T47D (cell line): ENCODE measurements around the gene GCNT1.

Source experiments
- DNase-seq, 2 experiments: peaks; one replicate each; pipeline versions ENCODE4 v3.0.0 to v3.0.0-alpha.2; 2011 to 2012; ENCODE audit warnings: low read depth in 1 of 2, low spot score in 1 of 2
- JUND ChIP-seq: IDR thresholded peaks from 2 replicates; pipeline ENCODE4 v1.6.1; 2012; ENCODE audit warnings: low read depth
- in situ Hi-C: cut with HindIII; loops from 2 replicates; pipeline ENCODE4 v1.10.0; 2016; ENCODE audit warnings: low sequenced_read_pairs, low pct_unique_long_range_greater_than_20kb

Gene GCNT1

GRCh38 chr9:76451234-76451633 is 7.7 kb upstream of the GCNT1 start:
- DNase-seq: no peak

DNA sequence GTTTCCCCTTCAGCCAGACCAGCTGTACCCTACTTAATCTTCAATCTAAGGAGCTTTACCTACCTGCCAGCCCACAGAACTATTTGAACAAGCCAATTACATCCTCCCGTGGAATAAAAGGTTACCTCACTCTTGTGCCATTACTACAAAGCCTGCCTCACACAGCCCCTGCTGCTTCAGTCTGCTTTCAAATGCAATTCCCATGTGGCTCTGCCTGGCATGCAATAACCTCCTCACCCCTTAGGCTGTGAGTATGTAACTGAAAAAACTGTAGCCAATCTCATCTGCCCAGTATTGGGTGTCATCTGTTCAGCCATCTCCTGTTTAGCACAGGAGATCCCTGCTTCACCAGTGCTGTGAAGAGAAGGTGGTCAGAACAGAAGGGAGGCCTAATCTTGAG is 6.1 kb upstream of the GCNT1 start:
- in situ Hi-C loops: no loop called here
- no peak for TF ChIP-seq JUND
- no peak for DNase-seq

More at GRCh38 chr9:76451234-76451633, 7.7 kb upstream of the GCNT1 start:
- no peak for TF ChIP-seq JUND
- in situ Hi-C loops: no loop called here

DNA sequence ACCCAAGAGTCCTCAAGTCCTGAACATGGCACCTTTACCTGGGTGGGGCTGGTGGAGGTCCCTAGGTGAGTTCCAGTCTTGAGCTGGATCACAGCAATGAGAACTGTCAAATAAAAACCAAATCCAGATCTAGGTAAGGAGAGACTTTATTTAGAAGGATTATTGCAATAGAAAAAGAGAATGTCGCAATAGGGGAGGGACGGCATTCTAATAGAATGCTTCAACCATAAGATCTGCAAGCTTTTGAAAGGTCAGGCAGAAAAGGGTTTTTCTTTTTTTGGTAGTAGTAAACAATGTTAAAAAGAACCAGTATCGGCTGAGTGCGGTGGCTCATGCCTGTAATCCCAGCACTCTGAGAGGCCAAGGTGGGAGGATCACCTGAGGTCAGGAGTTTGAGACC is 5.2 kb upstream of the GCNT1 start:
- in situ Hi-C loops: no loop called here
- no peak for DNase-seq
- no peak for TF ChIP-seq JUND

- no peak for TF ChIP-seq JUND
- in situ Hi-C loops: no loop called here
- no peak for DNase-seq
These were observed 4.7 kb upstream of the GCNT1 start for GRCh38 chr9:76454311-76454710.

DNA sequence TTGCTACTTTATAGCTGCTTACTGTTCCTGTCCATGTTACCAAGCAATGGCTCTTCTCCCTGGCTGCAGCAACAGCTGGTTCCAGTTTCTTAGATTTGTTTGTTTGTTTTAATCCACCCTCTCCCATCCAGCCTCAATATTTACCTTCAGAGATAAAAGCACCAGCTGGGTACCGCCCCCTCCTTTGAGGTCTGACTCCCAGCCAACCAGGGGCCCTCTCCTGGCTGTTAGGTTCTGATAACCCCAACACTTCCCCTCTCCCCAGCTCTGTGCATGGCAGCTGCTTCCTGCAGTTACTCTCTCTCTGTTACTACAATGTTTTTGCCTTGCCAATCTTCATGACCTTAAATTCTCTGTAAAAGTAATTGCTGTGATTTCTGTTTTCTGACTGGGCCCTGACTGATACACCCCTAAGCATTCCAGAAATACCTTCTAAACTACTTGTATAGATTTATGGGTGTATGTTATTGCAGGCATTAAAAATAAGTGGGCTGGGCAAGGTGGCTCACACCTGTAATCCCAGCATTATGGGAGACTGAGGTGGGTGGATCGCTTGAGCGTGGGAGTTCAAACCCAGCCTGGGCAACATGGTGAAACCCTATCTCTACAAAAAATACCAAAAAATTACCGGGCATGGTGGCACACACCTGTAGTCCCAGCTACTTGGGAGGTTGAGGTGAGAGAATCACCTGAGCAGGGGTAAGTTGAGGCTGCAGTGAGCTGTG is 2.6 kb upstream of the GCNT1 start:
- in situ Hi-C loops: no loop called here
- no peak for TF ChIP-seq JUND
- no peak for DNase-seq

DNA sequence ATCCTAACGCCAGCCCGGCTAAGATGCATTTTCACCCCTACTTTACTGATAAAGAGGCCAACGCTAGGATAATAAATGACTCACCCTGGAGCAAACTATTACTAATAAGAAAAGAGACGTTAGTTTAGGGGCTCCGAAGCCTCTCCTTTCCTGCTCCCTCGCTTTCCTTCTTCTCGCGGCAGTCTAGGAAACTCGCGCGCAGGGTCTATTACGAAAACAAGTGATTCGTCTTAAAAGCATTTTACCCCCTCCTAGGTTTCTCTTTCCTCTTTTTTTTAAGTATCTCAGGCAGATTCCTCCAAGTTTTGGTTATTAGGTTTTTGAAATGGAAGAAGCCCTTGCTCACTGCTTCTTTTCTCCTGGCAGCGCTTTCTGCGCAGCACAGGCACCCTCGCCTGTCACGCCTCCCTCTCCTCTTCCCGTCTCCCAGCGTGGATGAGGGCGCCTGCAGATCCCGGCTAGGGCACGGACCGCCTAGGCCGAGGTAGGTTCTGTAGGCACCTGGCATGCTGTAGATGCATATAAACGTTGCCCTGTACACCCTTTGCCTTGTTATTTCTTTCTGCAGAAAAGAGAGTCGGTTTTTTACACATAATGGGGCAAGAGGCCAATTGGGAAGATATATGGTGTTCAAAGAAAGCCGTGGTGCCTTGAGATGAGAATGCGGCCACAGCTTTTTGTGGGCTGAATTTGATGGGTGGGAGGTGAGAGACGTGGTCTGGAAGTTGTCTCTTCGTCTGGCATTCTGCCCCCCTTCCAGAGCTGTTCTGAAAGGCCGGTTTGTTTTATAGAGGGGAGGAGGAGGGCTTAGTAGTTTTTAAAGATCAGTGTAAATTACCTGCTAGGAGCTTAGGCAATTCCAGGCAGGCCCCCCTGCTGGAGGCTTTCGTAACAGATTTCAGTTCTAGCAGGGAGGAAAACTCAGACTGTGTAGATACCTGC is 983 bp downstream of the GCNT1 start:
- peak; percentile 21 to 27 for DNase-seq
- in situ Hi-C loops: no loop called here
- TF ChIP-seq JUND: no peak

- no peak for TF ChIP-seq JUND
- no peak for DNase-seq
- in situ Hi-C loops: no loop called here
These were observed 3.1 kb downstream of the GCNT1 start for GRCh38 chr9:76462126-76462525.

GRCh38 chr9:76463211-76463610 is 4.2 kb downstream of the GCNT1 start:
- no peak for TF ChIP-seq JUND
- DNase-seq: no peak
- in situ Hi-C loops: no loop called here

DNA sequence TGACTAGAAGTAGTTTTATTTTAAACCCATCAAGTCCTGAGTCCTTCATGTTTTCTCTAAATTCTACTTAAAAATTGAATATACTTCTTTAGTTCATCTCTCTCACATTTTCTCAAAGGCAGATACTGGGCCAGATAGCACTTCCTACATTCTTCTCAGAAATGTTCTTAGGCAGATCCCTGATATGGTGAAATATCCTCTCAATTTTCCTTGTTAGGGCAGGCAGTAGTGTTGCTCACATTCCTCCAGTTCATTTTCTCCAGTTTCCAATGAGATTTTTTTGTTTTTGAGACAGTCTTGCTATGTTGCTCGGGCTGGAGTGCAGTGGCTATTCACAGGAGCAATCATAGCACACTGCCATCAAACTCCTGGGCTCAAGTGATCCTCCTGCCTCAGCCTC is 5.7 kb downstream of the GCNT1 start:
- no peak for TF ChIP-seq JUND

GRCh38 chr9:76465442-76466298 is 6.7 kb downstream of the GCNT1 start:
- DNase-seq: no peak
- no peak for TF ChIP-seq JUND
- in situ Hi-C loops: no loop called here

More for the DNA sequence above, 5.7 kb downstream of the GCNT1 start:
- in situ Hi-C loops: no loop called here
- DNase-seq: no peak

GRCh38 chr9:76466299-76466605 is 7.3 kb downstream of the GCNT1 start:
- TF ChIP-seq JUND: no peak
- in situ Hi-C loops: no loop called here

GRCh38 chr9:76474419-76474818 is 15.4 kb downstream of the GCNT1 start:
- in situ Hi-C loops: no loop called here
- DNase-seq: no peak
- no peak for TF ChIP-seq JUND

More at GRCh38 chr9:76466299-76466605, 7.3 kb downstream of the GCNT1 start:
- DNase-seq: no peak
